ENCODE results near the gene G2E3. TPM values are rescaled to one million over a fixed set of nuclear protein-coding genes. Genes with fewer than 3 reads are reported as not detected.
"Not testable (repeated sequence)": the region's sequence is repeated elsewhere in the genome, so short reads cannot be mapped to it uniquely, and the experiment has no call there.

G2E3 gene
- total RNA-seq, 2 donors from 2014 or later: 44.8 to 80.1 TPM

- Histone ChIP-seq H3K9ac (ENCODE audit: extremely low read depth, low read length, poor library complexity, severe bottlenecking) (no peak overlapping the region), H3K9me3 (ENCODE audit: control insufficient read depth, low read length) (no peaks in the 10 kb centered on the region), H3K27me3 (ENCODE audit: control insufficient read depth, insufficient read depth, low read length, poor library complexity, severe bottlenecking) (no peaks in the 10 kb centered on the region), H3K4me1 (ENCODE audit: control insufficient read depth, insufficient read depth, low read length) (no peaks in the 10 kb centered on the region), H3K36me3 (ENCODE audit: control insufficient read depth, insufficient read depth, low read length) (peaks cover 72% of the 10 kb centered on the region), H3K4me3 (ENCODE audit: low read length) (no peak overlapping the region), H3K27ac (ENCODE audit: low read depth, low read length) (no peak overlapping the region)
- WGBS, 2 experiments (ENCODE audit: insufficient coverage in 1 of 2, insufficient read length in 1 of 2): 100% methylated on average over 1 of the region's 1 CpG
- H3K27me3 Mint-ChIP-seq (ENCODE audit: insufficient read depth): no peaks in the 10 kb centered on the region
- H3K36me3 Mint-ChIP-seq (ENCODE audit: low read depth): peaks cover 40% of the 10 kb centered on the region
- no peak overlapping the region for H3K4me3 Mint-ChIP-seq
- no peak overlapping the region for H3K27ac Mint-ChIP-seq
- no peaks in the 10 kb centered on the region for H3K9me3 Mint-ChIP-seq
- TF ChIP-seq CTCF (conservative IDR thresholded peaks at IDR 0.05): no peak
- no peak for DNase-seq
- H3K4me1 Mint-ChIP-seq: no peaks in the 10 kb centered on the region
Observed at GRCh38 chr14:30632730-30633129, 73.8 kb downstream of the G2E3 start.

- peaks cover 62% of the 10 kb centered on the region for H3K36me3 Mint-ChIP-seq (ENCODE audit: low read depth)
- H3K9ac ChIP-seq (ENCODE audit: extremely low read depth, low read length, poor library complexity, severe bottlenecking): no peak overlapping the region
- no peak for TF ChIP-seq CTCF (conservative IDR thresholded peaks at IDR 0.05)
- H3K4me1 ChIP-seq (ENCODE audit: control insufficient read depth, insufficient read depth, low read length): no peaks in the 10 kb centered on the region
- no peaks in the 10 kb centered on the region for H3K4me1 Mint-ChIP-seq
- H3K9me3 Mint-ChIP-seq: peaks cover 6% of the 10 kb centered on the region
- H3K27ac ChIP-seq (ENCODE audit: low read depth, low read length): no peak overlapping the region
- H3K36me3 ChIP-seq (ENCODE audit: control insufficient read depth, insufficient read depth, low read length): peaks cover 88% of the 10 kb centered on the region
- no peak for DNase-seq
- no peaks in the 10 kb centered on the region for H3K27me3 ChIP-seq (ENCODE audit: control insufficient read depth, insufficient read depth, low read length, poor library complexity, severe bottlenecking)
- H3K4me3 ChIP-seq (ENCODE audit: low read length): no peak overlapping the region
- no peaks in the 10 kb centered on the region for H3K27me3 Mint-ChIP-seq (ENCODE audit: insufficient read depth)
- no peak overlapping the region for H3K27ac Mint-ChIP-seq
- H3K9me3 ChIP-seq (ENCODE audit: control insufficient read depth, low read length): peaks cover 17% of the 10 kb centered on the region
- WGBS, 2 experiments (ENCODE audit: insufficient coverage in 1 of 2, insufficient read length in 1 of 2): 83 to 98% methylated on average over 2 to 3 of the region's 3 CpGs
- H3K4me3 Mint-ChIP-seq: no peak overlapping the region
Observed at GRCh38 chr14:30638926-30639325, 80.0 kb downstream of the G2E3 start.

- peaks cover 66% of the 10 kb centered on the region for H3K36me3 Mint-ChIP-seq (ENCODE audit: low read depth)
Observed at GRCh38 chr14:30641207-30641606, 82.2 kb downstream of the G2E3 start.

GRCh38 chr14:30644462-30644861 is 85.5 kb downstream of the G2E3 start:
- peaks cover 65% of the 10 kb centered on the region for H3K36me3 Mint-ChIP-seq (ENCODE audit: low read depth)
- not testable (repeated sequence) for H3K27me3 Mint-ChIP-seq (ENCODE audit: insufficient read depth); H3K27me3 ChIP-seq (ENCODE audit: control insufficient read depth, insufficient read depth, low read length, poor library complexity, severe bottlenecking); H3K4me1 ChIP-seq (ENCODE audit: control insufficient read depth, insufficient read depth, low read length); H3K27ac Mint-ChIP-seq; H3K4me1 Mint-ChIP-seq; DNase-seq; H3K4me3 ChIP-seq (ENCODE audit: low read length); H3K4me3 Mint-ChIP-seq; H3K27ac ChIP-seq (ENCODE audit: low read depth, low read length); H3K9ac ChIP-seq (ENCODE audit: extremely low read depth, low read length, poor library complexity, severe bottlenecking)
- Histone ChIP-seq H3K9me3 (ENCODE audit: control insufficient read depth, low read length) (peaks cover 35% of the 10 kb centered on the region), H3K36me3 (ENCODE audit: control insufficient read depth, insufficient read depth, low read length) (peaks cover 68% of the 10 kb centered on the region)
- WGBS, 2 experiments (ENCODE audit: insufficient coverage in 1 of 2, insufficient read length in 1 of 2): 89% methylated on average over 5 of the region's 5 CpGs; no CpG with 5 or more reads in 1 of the 2 experiments
- H3K9me3 Mint-ChIP-seq: peaks cover 29% of the 10 kb centered on the region

More at GRCh38 chr14:30641207-30641606, 82.2 kb downstream of the G2E3 start:
- H3K4me3 ChIP-seq (ENCODE audit: low read length): no peak overlapping the region
- peaks cover 88% of the 10 kb centered on the region for H3K36me3 ChIP-seq (ENCODE audit: control insufficient read depth, insufficient read depth, low read length)
- H3K4me1 Mint-ChIP-seq: no peaks in the 10 kb centered on the region
- no peak for TF ChIP-seq CTCF (conservative IDR thresholded peaks at IDR 0.05)
- no peak for DNase-seq
- no peaks in the 10 kb centered on the region for H3K4me1 ChIP-seq (ENCODE audit: control insufficient read depth, insufficient read depth, low read length)
- no peaks in the 10 kb centered on the region for H3K27me3 ChIP-seq (ENCODE audit: control insufficient read depth, insufficient read depth, low read length, poor library complexity, severe bottlenecking)
- H3K27me3 Mint-ChIP-seq (ENCODE audit: insufficient read depth): no peaks in the 10 kb centered on the region
- peaks cover 35% of the 10 kb centered on the region for H3K9me3 ChIP-seq (ENCODE audit: control insufficient read depth, low read length)
- WGBS, 2 experiments (ENCODE audit: insufficient coverage in 1 of 2, insufficient read length in 1 of 2): 100% methylated on average over 1 of the region's 1 CpG; no CpG with 5 or more reads in 1 of the 2 experiments
- no peak overlapping the region for H3K27ac ChIP-seq (ENCODE audit: low read depth, low read length)
- no peak overlapping the region for H3K9ac ChIP-seq (ENCODE audit: extremely low read depth, low read length, poor library complexity, severe bottlenecking)
- H3K27ac Mint-ChIP-seq: no peak overlapping the region
- H3K4me3 Mint-ChIP-seq: no peak overlapping the region
- peaks cover 29% of the 10 kb centered on the region for H3K9me3 Mint-ChIP-seq

All from endodermal cell (in vitro differentiated cells).